GM21737 (cell line): Measurements from ENCODE around the gene PPT2.
"Not testable (repeated sequence)": the region's sequence is repeated elsewhere in the genome, so short reads cannot be mapped to it uniquely, and the experiment has no call there.

Source experiments
- ATAC-seq: cut with Tn5 transposase; IDR thresholded peaks from one replicate; pipeline ENCODE4 v1.9.1; 2021; ENCODE audit warnings: mild to moderate bottlenecking, moderate library complexity; ENCODE audit not compliant: unreplicated experiment

Gene PPT2

GRCh38 chr6:32188381-32189068, 34.6 kb downstream of the PPT2 start:
- no peak for ATAC-seq

DNA sequence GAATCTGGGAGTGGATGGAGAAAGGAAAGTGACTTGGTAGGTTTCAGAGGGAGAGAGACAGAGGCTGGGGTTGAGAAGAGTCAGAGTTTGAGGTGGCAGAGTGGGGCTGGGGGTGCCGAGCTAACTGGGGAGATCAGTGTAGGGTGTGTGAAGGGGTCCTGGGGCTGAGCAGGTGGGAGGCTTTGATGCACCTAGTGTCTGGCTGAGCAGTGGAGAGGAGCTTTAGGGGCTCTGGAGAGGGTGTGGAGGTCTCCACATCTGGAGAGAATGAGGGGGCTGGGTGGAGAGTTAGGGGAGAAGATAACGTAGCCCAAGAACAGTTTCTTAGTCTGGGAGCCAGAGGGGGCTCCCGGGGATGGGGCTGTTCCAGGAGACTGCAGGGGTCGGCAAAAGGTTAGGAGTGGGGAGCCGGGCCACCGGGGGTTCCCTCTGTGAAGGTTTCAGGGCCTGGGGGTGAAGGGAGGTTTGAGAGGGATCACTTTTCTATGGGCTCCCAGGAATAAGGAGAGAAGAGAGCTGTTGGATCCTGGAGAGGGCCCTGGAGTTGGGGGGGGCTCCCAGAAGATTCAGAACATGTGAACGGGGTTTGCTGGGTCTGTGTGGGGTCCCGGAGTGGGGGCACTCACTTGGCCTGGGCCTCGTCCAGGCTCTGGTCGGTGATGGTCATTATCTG, 35.3 kb downstream of the PPT2 start:
- no peak for ATAC-seq

GRCh38 chr6:32189742-32190053, 35.8 kb downstream of the PPT2 start:
- ATAC-seq = no peak

DNA sequence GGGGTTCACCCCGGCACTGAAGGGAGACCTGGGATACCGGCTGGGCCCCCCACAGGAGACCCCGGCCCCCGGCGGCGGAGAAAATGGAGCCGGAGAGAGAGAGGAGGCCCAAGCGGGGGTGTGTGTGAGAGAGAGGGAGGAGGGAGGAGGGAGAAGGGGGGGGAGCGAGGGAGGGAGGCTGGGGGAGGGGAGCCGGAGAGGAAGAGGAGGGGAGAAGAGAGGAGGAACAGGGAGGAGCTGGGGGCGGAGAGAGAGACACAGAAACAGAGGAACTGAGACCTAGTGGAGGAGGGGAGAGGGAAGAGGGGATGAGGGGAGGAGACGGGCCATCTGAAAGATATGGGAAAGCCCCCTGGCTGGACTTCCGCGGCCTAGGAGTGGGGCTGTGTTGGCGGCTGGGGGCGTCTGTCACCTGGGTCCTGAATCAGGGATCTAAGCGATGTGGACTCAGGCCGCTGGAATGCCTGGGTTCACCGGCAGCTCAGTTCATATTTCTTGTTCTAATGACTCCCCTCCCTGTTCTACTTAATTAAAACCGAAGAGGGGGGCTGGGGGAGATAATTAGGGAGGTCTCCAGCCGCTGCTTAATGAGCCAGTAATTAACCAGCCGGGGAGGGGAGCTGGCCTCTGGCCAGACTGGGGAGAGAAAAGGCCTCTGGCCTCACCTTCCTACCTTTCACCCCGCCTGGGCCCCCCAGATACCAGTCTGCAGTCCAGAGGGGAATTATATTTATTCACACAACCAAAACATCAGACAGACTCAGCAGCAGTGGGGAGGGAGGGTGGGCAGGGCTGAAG, 36.3 kb downstream of the PPT2 start, which contains the start of gene PBX2:
Gene PBX2 (minus strand): TSS at position 149 of the 798 bp plus-strand sequence. CDS start 287 bp downstream, outside the sequence.
- peak; percentile 43 for ATAC-seq

DNA sequence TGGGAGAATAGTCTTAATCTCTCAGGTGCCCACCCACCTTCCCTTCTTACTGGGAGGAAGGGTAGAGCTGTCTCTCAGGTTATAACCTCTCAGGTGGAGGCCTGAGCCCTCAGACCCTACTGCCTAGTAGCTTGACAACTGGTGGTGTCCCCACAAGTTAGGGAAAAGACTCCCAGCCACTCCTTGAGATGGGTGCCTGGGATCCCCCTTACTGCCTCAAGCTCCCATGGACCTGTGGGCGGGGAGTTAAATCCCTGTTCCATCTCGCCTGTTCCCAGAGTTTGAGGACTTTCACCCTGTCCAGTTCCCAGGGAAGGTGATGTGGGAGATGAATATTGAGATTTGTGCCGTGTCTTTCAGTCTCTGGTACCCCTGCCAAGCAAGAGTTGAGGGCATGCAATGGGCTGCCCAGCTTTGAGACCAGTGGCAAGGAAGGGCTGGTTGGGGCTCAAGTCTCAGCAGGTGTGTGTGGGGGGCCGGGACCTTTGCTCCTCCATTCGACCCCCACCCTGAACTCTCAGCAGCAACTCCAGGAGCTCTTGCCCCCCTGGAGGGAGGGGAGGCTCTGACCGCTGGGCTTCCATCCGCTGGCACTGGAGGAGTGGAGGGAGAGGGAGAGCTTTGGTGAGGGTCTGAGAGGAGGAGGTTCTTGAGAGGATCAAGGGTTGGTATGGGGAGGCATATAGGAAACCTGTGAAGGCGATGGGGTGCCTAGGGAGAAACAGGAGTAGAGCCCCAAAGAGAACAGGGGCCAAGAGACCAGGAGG, 37.2 kb downstream of the PPT2 start:
- ATAC-seq = no peak

- ATAC-seq = no peak
Observed at GRCh38 chr6:32191696-32192607, 38.0 kb downstream of the PPT2 start.

DNA sequence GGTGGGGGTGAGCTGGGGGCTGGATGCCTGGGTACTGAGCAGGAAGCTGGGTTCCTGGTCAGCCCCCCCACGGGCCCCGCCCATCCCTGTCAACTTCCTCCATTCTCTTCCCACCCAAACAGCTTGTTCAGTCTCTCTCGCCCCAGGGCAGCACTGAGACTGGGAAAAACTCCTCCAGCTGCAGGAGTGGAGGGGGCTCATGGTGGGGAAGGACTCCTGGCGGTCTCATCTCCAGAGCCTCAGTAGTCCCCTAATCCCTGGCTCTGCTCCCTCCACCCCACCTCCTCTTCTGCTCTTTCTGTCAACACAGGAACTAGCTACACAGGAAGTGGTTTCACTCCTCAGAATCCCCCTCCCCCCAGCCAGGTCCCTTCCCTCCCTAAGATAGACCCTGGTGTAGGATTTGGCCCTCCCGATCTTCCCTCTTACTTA, 38.7 kb downstream of the PPT2 start, which contains the start of gene GPSM3:
Gene GPSM3 (minus strand): TSS at position 36 of the 432 bp plus-strand sequence. CDS start 130 bp downstream, outside the sequence.
- no peak for ATAC-seq

DNA sequence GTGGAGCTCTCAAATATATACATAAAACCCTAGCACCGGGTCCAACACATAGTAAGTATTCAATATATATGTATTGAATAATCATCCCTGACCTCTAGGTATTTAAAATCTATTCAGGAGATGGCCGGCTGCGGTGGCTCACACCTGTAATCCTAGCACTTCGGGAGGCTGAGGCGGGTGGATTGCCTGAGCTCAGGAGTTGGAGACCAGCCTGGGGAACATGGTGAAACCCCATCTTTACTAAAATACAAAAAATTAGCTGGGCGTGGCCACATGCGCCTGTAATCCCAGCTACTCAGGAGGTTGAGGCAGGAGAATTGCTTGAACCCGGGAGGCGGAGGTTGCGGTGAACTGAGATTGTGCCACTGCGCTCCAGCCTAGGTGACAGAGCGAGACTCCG, 39.2 kb downstream of the PPT2 start:
- not testable (repeated sequence) for ATAC-seq

DNA sequence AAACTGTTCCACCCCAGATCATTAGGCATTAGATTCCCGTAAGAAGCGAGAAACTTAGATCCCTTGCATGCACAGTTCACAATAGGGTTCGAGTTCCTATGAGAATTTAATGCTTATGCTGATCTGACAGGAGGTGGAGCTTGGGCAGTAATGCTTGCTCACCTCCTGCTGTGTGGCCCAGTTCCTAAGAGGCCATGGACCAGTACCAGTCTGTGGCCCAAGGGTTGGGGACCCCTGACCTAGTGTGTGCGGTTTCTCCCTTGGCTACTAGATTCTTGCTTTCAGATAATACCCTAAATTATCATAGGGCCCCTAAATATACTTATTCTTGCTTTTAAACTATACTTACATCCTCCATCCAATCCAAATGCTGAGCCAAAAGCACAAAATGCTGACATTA, 40.4 kb downstream of the PPT2 start:
- no peak for ATAC-seq

DNA sequence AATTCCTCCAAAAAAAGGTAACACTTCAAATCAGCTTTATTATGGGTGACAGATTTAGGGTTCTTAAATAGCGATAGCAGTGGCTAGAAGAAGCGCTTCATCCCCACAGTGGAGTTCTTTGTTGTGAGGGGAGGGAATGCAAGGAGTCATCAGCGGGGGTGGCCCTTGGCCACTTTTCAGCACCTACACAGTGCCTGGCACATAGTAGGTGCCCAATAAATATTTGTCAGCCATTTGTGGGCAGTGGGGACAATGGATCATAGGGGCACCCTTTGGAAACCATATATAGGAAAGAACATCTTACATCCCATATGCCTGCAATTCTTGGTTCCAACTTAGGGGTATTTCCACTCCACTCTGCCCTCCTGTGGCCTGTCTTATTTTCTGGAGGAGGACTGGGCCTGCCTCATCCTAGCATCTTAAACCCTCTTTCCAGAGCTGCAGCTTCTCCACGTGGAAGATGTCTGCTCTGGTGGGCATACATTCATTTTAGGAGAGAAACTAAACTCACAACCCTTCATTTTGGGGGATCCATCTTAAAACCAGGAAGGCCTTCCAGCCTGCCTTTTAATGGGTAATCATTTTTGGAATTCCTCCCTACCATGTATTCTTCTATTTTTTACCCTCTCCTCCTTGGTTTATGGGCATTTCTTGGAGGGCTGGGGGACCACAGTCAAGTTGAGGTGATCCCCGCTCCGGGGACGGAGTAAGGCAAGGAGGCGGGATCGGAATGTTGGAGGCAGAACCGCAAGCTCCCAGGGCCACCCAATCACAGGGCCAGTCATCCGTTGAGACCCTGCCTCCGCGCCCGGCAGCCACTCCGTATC, 41.1 kb downstream of the PPT2 start:
- ATAC-seq = no peak

- peak; percentile 64 for ATAC-seq
Observed at GRCh38 chr6:32195652-32195901, 41.6 kb downstream of the PPT2 start.

GRCh38 chr6:32195902-32196681, 42.2 kb downstream of the PPT2 start:
- peak; percentile 76 for ATAC-seq

GRCh38 chr6:32196682-32197616, 43.0 kb downstream of the PPT2 start:
- no peak for ATAC-seq

- ATAC-seq = no peak
Observed at GRCh38 chr6:32198345-32198696, 44.4 kb downstream of the PPT2 start.

- ATAC-seq = no peak
Observed at GRCh38 chr6:32198866-32199265, 44.9 kb downstream of the PPT2 start.

DNA sequence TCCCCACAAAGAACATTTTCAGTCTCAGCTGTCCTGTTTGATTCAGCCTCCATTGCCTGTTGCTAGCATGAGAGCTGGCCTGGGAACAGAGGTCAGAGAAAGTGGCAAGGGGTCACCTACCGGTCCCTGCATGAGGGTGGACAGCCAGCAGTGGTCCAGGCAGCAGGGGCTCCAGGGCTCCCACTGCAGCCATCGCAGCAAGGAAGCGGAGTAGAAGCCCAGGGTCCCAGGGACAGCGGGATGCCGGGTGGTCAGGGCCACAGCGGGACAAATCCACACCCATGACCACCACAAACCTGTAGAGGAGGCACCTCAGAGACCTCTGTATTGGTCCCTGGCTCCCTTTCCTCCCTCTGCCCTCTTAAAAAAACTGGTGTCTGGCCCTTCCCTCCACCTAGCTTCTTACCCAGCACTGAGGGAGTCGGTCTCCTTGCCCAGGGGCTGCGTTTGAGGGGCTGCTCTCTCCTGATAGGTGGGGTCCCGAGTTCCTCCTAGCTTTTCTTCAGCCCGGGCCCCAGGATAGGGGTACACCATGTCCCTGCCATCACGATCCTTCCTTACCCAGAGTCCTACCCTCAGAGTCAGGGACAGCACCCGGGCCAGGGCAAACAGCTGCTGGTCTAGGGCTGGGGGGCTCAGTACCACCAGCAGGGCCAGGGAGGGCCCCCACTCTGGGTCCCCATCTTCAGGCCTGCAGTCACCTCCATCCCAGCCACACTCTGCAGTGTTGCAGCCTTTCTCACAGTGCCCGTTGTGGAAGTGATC, 47.0 kb downstream of the PPT2 start:
- no peak for ATAC-seq

DNA sequence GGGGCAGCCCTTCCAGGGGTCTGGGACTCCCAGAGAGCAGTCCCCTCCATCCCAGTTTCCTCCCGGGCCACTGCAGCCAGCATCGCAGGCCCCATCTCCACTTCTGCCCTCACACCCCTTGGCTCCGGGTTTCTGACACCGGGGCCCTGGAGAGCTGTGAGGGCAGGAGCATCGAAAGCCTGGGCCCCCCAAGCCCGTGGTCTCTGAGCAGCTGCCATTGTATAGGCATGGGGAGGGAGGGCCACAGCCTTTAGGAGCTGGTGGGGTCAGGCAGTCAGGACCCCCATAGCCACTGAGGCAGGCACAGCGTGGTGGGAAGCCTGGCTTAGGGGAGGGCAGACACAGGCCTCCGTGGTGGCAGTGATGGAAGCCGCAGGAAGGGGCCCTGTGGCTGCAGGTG, 48.2 kb downstream of the PPT2 start:
- ATAC-seq = no peak
